Upper lobe of right lung (tissue), 1 donor: ENCODE data around the gene HOXB6. TPM values are rescaled to one million over a fixed set of nuclear protein-coding genes. Genes with fewer than 3 reads are reported as not detected.

Experiments used
- ATAC-seq: fragments of 200-7000 bp; cut with Tn5 transposase; one replicate; pipeline ENCODE4 v1.9.1; 2020; ENCODE audit warnings: mild to moderate bottlenecking, moderate library complexity
- DNase-seq: peaks from one replicate; pipeline ENCODE4 v3.0.0-alpha.2; 2020
- H3K27ac ChIP-seq: fragments of 200-600 bp; one replicate; pipeline ENCODE4 v1.8.0; 2022
- H3K27me3 ChIP-seq: fragments of 200-600 bp; one replicate; pipeline ENCODE4 v1.8.0; 2022; ENCODE audit warnings: mild to moderate bottlenecking
- H3K36me3 ChIP-seq: fragments of 200-600 bp; one replicate; pipeline ENCODE4 v1.8.0; 2022
- H3K4me1 ChIP-seq: fragments of 200-600 bp; one replicate; pipeline ENCODE4 v1.8.0; 2022
- H3K4me3 ChIP-seq: fragments of 200-600 bp; one replicate; pipeline ENCODE4 v1.8.0; 2022; ENCODE audit warnings: mild to moderate bottlenecking
- H3K9me3 ChIP-seq: fragments of 200-600 bp; one replicate; pipeline ENCODE4 v1.8.0; 2022
- intact Hi-C: fragments of 100-400 bp; cut with DNase I; formaldehyde crosslinking; loops from one replicate; pipeline ENCODE4 v1.11.0; 2022
- total RNA-seq: library from RNA; stranded (reverse); fragmentation: NEBNext Ultra II Directional; extraction: Animal tissue kit (Norgen Biotek cat#: 25700); gene quantifications from one replicate; pipeline ENCODE4 v1.2.1, GENCODE V29; 2021
- TF ChIP-seq, protein P1 (sequence below): fragments of 200-600 bp; IDR thresholded peaks from one replicate; pipeline ENCODE4 v1.8.0; 2022; ENCODE audit warnings: antibody characterized with exemption
- donor health status: DM: no; HTN: yes; CAD: no; lungs with severe emphysema.

Gene HOXB6
- total RNA-seq, 1 donor from 2014 or later: 4.9 TPM

DNA sequence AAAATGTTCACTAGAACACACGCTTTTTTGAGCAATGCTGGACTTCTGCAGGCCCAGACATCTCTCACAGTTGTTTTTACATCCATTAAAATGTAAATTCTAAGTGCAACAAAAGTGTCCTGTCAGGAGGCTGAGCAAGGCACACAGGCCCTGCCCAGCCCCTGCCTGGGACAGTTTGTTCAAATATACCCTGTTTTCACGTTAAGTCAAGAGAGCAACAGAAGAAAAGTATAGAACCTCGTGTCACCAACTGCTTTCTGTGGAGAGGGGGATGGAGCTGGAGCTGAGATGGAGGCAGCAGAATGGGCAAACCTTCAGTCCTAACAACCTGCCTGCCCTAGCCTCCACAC is 55.5 kb downstream of the HOXB6 start:
- H3K4me3 ChIP-seq: no peak overlapping the region
- ATAC-seq (no peak), DNase-seq (no peak)
- H3K27ac ChIP-seq: peak overlapping the region; percentile 66
- TF ChIP-seq, protein P1, sequence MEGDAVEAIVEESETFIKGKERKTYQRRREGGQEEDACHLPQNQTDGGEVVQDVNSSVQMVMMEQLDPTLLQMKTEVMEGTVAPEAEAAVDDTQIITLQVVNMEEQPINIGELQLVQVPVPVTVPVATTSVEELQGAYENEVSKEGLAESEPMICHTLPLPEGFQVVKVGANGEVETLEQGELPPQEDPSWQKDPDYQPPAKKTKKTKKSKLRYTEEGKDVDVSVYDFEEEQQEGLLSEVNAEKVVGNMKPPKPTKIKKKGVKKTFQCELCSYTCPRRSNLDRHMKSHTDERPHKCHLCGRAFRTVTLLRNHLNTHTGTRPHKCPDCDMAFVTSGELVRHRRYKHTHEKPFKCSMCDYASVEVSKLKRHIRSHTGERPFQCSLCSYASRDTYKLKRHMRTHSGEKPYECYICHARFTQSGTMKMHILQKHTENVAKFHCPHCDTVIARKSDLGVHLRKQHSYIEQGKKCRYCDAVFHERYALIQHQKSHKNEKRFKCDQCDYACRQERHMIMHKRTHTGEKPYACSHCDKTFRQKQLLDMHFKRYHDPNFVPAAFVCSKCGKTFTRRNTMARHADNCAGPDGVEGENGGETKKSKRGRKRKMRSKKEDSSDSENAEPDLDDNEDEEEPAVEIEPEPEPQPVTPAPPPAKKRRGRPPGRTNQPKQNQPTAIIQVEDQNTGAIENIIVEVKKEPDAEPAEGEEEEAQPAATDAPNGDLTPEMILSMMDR: no peak
- intact Hi-C loops: no loop called here
- peaks cover 8% of the 10 kb centered on the region for H3K4me1 ChIP-seq
- peaks cover 50% of the 10 kb centered on the region for H3K27me3 ChIP-seq
- H3K36me3 ChIP-seq: no peaks in the 10 kb centered on the region
- no peaks in the 10 kb centered on the region for H3K9me3 ChIP-seq

DNA sequence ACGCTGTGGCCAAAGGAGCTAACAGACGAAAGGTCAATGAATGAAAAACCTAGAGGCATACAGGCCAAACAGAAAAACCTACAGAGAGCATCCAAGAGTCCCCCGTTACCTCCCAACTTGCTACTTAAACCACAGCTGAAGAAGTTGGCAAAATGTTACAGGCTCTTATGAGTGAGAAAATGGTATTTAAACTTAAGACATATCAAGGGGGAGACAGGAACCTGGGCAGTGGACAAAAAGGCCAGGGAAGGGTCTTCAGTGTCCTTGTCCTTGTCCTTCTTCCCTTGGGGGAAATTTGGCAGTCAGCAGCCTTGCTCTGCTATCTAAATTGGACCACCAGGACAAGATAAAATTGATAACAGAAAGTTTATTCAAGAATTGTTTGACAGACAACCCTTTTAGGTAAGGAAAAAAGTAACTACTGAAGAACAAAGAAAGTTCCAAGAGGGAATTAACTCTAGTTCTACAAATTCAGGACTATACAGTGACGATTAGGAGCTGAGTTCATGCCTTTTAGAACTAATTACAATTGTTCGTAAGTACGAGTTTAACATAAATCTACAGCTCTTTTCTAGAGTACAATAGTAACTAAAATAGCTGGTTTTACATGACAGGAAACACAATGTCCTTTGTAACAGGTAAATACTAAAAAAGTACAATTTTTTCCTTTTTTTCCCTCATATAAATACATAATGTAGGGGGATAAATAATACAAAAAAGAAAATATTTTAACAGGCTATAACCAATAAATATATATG is 56.1 kb downstream of the HOXB6 start:
- Histone ChIP-seq H3K27me3 (peaks cover 50% of the 10 kb centered on the region), H3K36me3 (no peaks in the 10 kb centered on the region), H3K4me1 (peaks cover 8% of the 10 kb centered on the region), H3K27ac (peak overlapping the region; percentile 66), H3K4me3 (no peak overlapping the region), H3K9me3 (no peaks in the 10 kb centered on the region)
- TF ChIP-seq, protein P1: no peak
- no peak for ATAC-seq
- no peak for DNase-seq
- intact Hi-C loops: no loop called here

DNA sequence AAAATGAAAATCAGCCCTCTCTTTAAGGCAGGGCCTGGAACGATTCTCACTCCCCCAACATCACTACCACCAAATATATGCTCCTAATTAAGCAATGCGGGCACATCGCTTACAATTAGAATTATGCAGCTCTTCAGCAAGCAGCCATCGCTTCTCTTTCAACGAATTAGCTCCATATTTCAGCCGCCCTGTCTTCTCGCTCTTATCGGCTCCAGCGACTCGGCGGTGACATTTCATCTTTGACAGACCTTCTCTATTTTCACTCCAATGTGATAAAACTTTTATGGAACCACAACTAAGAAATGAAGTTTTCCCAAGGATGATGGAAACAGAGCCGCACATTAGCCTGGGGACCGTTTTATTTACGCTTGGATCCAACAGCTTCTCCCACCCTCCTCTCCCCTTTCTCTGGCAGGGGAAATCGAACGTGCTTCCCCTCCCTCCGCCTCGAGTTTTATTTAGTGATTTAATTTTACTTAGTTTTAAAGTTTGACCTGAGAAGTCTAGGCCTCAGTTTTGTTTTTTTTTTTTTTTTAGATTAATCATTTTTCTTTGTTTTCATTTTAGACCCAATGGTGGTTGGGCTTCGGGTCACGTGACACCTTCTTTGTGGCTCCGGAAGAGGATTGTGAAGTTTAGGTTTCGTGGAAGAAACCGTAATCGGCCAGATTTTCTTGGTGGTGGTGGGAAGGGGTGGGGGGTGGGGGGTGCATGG is 56.8 kb downstream of the HOXB6 start:
- intact Hi-C loops: no loop called here
- H3K36me3 ChIP-seq: no peaks in the 10 kb centered on the region
- H3K27ac ChIP-seq: peak overlapping the region; percentile 67
- H3K4me1 ChIP-seq: peaks cover 8% of the 10 kb centered on the region
- ATAC-seq (no peak), DNase-seq (no peak)
- H3K27me3 ChIP-seq: peaks cover 48% of the 10 kb centered on the region
- TF ChIP-seq, protein P1: no peak
- H3K4me3 ChIP-seq: peak overlapping the region; percentile 35
- H3K9me3 ChIP-seq: no peaks in the 10 kb centered on the region

DNA sequence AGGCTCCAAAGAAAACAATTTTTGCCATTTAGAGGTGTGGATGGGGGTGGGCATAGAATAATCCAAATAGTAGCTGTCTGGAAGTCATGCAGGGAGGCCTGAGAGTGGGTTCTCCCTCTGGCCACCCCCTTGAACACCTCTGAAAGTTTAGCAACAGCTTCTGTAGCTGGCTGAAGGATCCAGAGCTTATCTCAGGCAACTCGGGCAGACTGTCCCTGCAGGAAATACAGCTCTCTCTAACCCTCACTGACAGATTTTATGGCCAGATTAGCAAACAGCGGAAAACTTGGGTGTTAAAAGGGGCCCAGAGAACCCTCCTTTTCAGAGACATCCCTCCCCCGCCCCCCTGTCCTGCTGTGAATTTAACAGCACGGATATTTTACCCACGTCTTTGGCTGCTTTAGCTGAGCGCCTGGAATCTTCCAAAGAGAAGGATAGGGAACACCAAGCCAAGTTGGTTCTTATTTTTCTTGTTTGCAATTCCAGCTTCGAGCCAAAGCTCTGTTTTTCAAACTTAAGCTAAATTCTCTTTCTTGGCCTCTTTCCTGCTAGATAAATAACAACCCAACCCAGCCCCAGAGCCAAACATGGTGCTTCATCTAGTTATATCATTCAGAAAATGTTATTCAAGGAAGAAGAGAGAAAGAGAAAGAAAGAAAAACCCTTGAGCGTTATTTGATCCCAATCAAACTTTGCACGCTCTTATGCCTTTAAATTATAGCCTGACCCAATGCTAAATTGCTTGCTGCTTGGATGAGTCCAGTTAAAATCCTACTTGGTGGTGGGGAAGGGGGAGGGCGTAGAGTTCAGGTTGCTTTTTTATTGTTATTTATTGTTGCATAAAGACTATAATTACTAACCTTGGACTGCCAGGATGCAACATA is 57.6 kb downstream of the HOXB6 start:
- ATAC-seq: no peak
- peaks cover 8% of the 10 kb centered on the region for H3K4me1 ChIP-seq
- DNase-seq: no peak
- intact Hi-C loops: no loop called here
- H3K9me3 ChIP-seq: no peaks in the 10 kb centered on the region
- no peaks in the 10 kb centered on the region for H3K36me3 ChIP-seq
- H3K27ac ChIP-seq: peak overlapping the region; percentile 67
- peaks cover 56% of the 10 kb centered on the region for H3K27me3 ChIP-seq
- TF ChIP-seq, protein P1: no peak
- peak overlapping the region; percentile 35 for H3K4me3 ChIP-seq

DNA sequence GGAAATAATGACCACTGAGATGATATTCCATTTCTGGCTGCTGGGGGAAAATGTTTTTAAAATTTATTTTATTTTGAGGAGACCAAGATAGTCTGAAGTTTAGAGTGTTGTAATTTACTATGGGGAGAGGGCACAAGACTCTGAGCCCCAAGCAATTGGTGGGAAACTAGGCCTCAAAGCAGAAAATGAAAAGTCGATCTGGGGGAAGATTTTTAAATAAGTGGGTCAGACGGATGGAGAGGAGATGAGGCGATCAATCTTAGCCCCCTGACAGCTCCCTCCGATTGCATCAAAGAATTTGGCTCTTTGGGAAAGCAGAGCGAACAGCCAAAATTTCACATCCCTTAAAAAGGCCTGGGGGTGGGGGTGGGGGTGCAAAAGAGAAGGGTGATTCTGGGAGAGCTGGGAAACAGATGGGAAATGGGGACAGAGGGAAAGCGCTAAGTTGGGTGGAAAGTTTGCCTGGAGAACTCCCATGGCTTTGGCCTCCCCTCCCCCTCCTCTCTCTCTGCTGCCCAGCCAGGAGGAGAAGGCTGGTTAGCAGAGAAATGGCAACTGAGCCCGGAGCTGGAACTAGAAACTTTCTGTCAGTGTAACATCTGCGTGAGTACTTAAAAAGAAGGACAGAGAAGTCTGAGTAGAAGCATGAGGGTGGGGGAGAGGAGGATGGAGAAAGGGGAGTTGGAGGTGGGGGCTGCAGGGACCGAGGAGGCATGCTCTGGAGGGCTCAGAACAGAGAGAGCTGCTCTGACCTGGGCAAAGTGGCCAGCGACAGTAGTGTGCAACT is 58.5 kb downstream of the HOXB6 start:
- TF ChIP-seq, protein P1: no peak
- no peak for ATAC-seq
- H3K4me1 ChIP-seq: peaks cover 8% of the 10 kb centered on the region
- no peak for DNase-seq
- H3K4me3 ChIP-seq: peak overlapping the region; percentile 35
- H3K9me3 ChIP-seq: no peaks in the 10 kb centered on the region
- intact Hi-C loops: no loop called here
- H3K27me3 ChIP-seq: peaks cover 64% of the 10 kb centered on the region
- H3K27ac ChIP-seq: peak overlapping the region; percentile 58
- H3K36me3 ChIP-seq: no peaks in the 10 kb centered on the region
